Lower leg skin (tissue), 3 donors: ENCODE measurements around the gene ZFAND6.

Experiments
- POLR2A ChIP-seq, 2 donors: fragments of 450-650 bp; IDR thresholded peaks; one replicate each; pipeline ENCODE4 v1.6.1; 2016 to 2017; ENCODE audit warnings: antibody characterized with exemption in 2 of 2, mild to moderate bottlenecking in 1 of 2, moderate library complexity in 1 of 2
- TF ChIP-seq, protein P1 (sequence below), 3 donors: fragments of 450-650 bp; IDR thresholded peaks; one replicate each; pipeline ENCODE4 v1.5.1; 2016; ENCODE audit warnings: antibody characterized with exemption in 3 of 3, mild to moderate bottlenecking in 3 of 3, moderate library complexity in 2 of 3

GRCh38 chr15:80071652-80072051, 12.2 kb downstream of the ZFAND6 start:
- TF ChIP-seq, protein P1, sequence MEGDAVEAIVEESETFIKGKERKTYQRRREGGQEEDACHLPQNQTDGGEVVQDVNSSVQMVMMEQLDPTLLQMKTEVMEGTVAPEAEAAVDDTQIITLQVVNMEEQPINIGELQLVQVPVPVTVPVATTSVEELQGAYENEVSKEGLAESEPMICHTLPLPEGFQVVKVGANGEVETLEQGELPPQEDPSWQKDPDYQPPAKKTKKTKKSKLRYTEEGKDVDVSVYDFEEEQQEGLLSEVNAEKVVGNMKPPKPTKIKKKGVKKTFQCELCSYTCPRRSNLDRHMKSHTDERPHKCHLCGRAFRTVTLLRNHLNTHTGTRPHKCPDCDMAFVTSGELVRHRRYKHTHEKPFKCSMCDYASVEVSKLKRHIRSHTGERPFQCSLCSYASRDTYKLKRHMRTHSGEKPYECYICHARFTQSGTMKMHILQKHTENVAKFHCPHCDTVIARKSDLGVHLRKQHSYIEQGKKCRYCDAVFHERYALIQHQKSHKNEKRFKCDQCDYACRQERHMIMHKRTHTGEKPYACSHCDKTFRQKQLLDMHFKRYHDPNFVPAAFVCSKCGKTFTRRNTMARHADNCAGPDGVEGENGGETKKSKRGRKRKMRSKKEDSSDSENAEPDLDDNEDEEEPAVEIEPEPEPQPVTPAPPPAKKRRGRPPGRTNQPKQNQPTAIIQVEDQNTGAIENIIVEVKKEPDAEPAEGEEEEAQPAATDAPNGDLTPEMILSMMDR (IDR thresholded peaks at IDR 0.05), result no peak
- no peak for TF ChIP-seq POLR2A (IDR thresholded peaks at IDR 0.05)
